GM10847 (cell line): ENCODE results near the gene ASB13.

Source experiments
- POLR2A ChIP-seq: IDR thresholded peaks from 2 replicates; pipeline ENCODE4 v1.6.1; 2011; ENCODE audit not compliant: insufficient read length; ENCODE audit errors: extremely low read depth

Gene ASB13

GRCh38 chr10:5627486-5628044 lies 38.8 kb downstream of the ASB13 start:
- TF ChIP-seq POLR2A = no peak

GRCh38 chr10:5625992-5626777 lies 40.2 kb downstream of the ASB13 start:
- TF ChIP-seq POLR2A = no peak

GRCh38 chr10:5624701-5625100 lies 41.7 kb downstream of the ASB13 start:
- TF ChIP-seq POLR2A = no peak

- TF ChIP-seq POLR2A = no peak
Observed at GRCh38 chr10:5623081-5623748, 43.2 kb downstream of the ASB13 start.

- no peak for TF ChIP-seq POLR2A
Observed at GRCh38 chr10:5622186-5622960, 44.0 kb downstream of the ASB13 start.

- TF ChIP-seq POLR2A = no peak
Observed at GRCh38 chr10:5620966-5621365, 45.4 kb downstream of the ASB13 start.

- TF ChIP-seq POLR2A = no peak
Observed at GRCh38 chr10:5620223-5620721, 46.1 kb downstream of the ASB13 start.

- TF ChIP-seq POLR2A = no peak
Observed at GRCh38 chr10:5619362-5620211, 46.8 kb downstream of the ASB13 start.

- no peak for TF ChIP-seq POLR2A
Observed at GRCh38 chr10:5618829-5619228, 47.6 kb downstream of the ASB13 start.

- no peak for TF ChIP-seq POLR2A
Observed at GRCh38 chr10:5618042-5618441, 48.4 kb downstream of the ASB13 start.

GRCh38 chr10:5617521-5617920 lies 48.9 kb downstream of the ASB13 start:
- TF ChIP-seq POLR2A = no peak

- TF ChIP-seq POLR2A = no peak
Observed at GRCh38 chr10:5616836-5617235, 49.6 kb downstream of the ASB13 start.

- no peak for TF ChIP-seq POLR2A
Observed at GRCh38 chr10:5616046-5616445, 50.3 kb downstream of the ASB13 start.

- TF ChIP-seq POLR2A = no peak
Observed at GRCh38 chr10:5615316-5615715, 51.1 kb downstream of the ASB13 start.
